ENCODE results near the gene TENT4B. TPM values are rescaled to one million over a fixed set of nuclear protein-coding genes. Genes with fewer than 3 reads are reported as not detected.

The TENT4B gene
- polyA plus RNA-seq, 2 of the 4 experiments (the other 2 are of a cell fraction) = 12.2 to 19.4 TPM

GRCh38 chr16:50156590-50156989 lies 3.5 kb downstream of the TENT4B start:
- Histone ChIP-seq H3K9me3 (no peaks in the 10 kb centered on the region), H3K4me3 (no peak overlapping the region), H3K4me2 (peak overlapping the region; percentile 21; the same call in 1 of the 3 replicates), H3K4me1 (peaks cover 32% of the 10 kb centered on the region), H3K27ac (no peak overlapping the region)
- TF ChIP-seq HOXA7 (CRISPR knock-in tag; IDR thresholded peaks at IDR 0.05) = no peak
- no peak for TF ChIP-seq REST (IDR thresholded peaks at IDR 0.05)
- TF ChIP-seq RAD21 (conservative IDR thresholded peaks at IDR 0.05 in 1 of 2, IDR thresholded peaks at IDR 0.05 in 1 of 2) = no peak
- no peak for TF ChIP-seq PBX3 (IDR thresholded peaks at IDR 0.05)
- TF ChIP-seq TP53 (CRISPR knock-in tag; IDR thresholded peaks at IDR 0.05) = no peak
- TF ChIP-seq POLR2AphosphoS2 (conservative IDR thresholded peaks at IDR 0.05; ENCODE audit: low read length) = no peak
- TF ChIP-seq E2F6 (IDR thresholded peaks at IDR 0.05; ENCODE audit: borderline replicate concordance, low read depth) = no peak
- TF ChIP-seq KDM5A (IDR thresholded peaks at IDR 0.05) = no peak
- TF ChIP-seq HMGXB4 (CRISPR knock-in tag; IDR thresholded peaks at IDR 0.05; ENCODE audit: borderline replicate concordance) = no peak
- no peak for TF ChIP-seq ZC3H11A (IDR thresholded peaks at IDR 0.05)
- WGBS (ENCODE audit: missing lambda C conversion rate) = 95% methylated on average over 6 of the region's 6 CpGs
- ChIA-PET POLR2A (no interaction called here), CTCF (interaction anchor here (1.1 to 1.2 kb wide), 2 partner anchors 17 to 54 kb away, joined by 3 to 6 read pairs; no protein-coding TSS in a partner anchor)
- ATAC-seq (no peak), DNase-seq (ENCODE audit: low read depth in 1 of 2, low spot score in 1 of 2) (no peak), FAIRE-seq (no peak)

GRCh38 chr16:50160495-50161164 lies 7.5 kb downstream of the TENT4B start:
- FAIRE-seq (no peak), ATAC-seq (no peak), DNase-seq (ENCODE audit: low read depth in 1 of 2, low spot score in 1 of 2) (no peak)
- Histone ChIP-seq H3K27ac (no peak overlapping the region), H3K9me3 (no peaks in the 10 kb centered on the region), H3K4me1 (peaks cover 22% of the 10 kb centered on the region), H3K4me3 (no peak overlapping the region), H3K4me2 (no peak overlapping the region)
- 94% methylated on average over 4 of the region's 4 CpGs for WGBS (ENCODE audit: missing lambda C conversion rate)
- CTCF ChIA-PET = interaction anchor here (1.1 to 1.3 kb wide), 2 partner anchors 50 to 505 kb away, joined by 3 to 6 read pairs; no protein-coding TSS in a partner anchor
- TF ChIP-seq ZNF302 (CRISPR knock-in tag; IDR thresholded peaks at IDR 0.05) = no peak
- no peak for TF ChIP-seq CTCF (IDR thresholded peaks at IDR 0.05)
- TF ChIP-seq GATA3 (IDR thresholded peaks at IDR 0.05; ENCODE audit: borderline replicate concordance) = no peak
- TF ChIP-seq JUNB (IDR thresholded peaks at IDR 0.05) = no peak
- TF ChIP-seq ZFP36 (IDR thresholded peaks at IDR 0.05; ENCODE audit: borderline replicate concordance, partially characterized antibody) = no peak
- no peak for TF ChIP-seq REST (IDR thresholded peaks at IDR 0.05)
- no peak for TF ChIP-seq HMGXB4 (CRISPR knock-in tag; IDR thresholded peaks at IDR 0.05; ENCODE audit: borderline replicate concordance)
- POLR2A ChIA-PET = no interaction called here

Measured in A549 (cell line).